ENCODE measurements around the gene ELL2. TPM values are rescaled to one million over a fixed set of nuclear protein-coding genes. Genes with fewer than 3 reads are reported as not detected.
A peak's percentile ranks its signal among the peaks of the same experiment; 100 is the strongest.

The ELL2 gene
- total and polyA plus RNA-seq, 2 of the 13 experiments (the other 11 are each of a cell fraction or from before 2014, with no cell fraction given) = 78.9 to 97.1 TPM

DNA sequence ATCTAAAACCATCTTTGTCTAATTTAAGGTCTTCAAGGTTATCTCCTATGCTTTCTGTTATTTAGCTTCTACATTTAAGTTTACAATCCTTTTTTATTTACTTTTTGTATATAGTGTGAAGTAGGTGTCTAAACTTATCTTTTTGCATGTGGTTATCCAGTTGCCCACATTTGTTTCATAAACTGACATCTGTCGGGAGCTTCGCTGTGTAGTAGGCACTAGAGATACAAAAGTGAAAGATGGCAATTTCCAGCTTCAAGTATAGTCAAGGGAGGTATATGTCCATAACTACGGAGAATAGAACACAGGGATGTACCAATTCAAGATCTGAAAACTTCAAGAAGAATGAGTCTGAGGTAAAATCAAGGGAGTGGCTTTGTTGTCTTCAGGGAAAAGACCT is 38.7 kb upstream of the ELL2 start:
- in situ Hi-C loops (cut with HindIII; ENCODE audit: extremely low pct_ligation_motif_present, low pct_unique_long_range_greater_than_20kb) = no loop called here
- POLR2A ChIA-PET = interaction anchor here (1.0 to 2.1 kb wide), 2 partner anchors 11 to 42 kb away, joined by 4 to 15 read pairs; no protein-coding TSS in a partner anchor
- intact Hi-C loops (cut with micrococcal nuclease; ENCODE audit: unreplicated experiment) = no loop called here
- no peak overlapping the region for H2AFZ ChIP-seq (ENCODE audit: low read length)
- DNase-seq (ENCODE audit: low spot score) = no peak
- H3K79me2 ChIP-seq (ENCODE audit: insufficient read depth, low read length) = no peaks in the 10 kb centered on the region
- no peaks in the 10 kb centered on the region for H3K27me3 ChIP-seq (ENCODE audit: control insufficient read depth in 1 of 2, insufficient read depth in 2 of 2, low read length in 2 of 2)
- no peaks in the 10 kb centered on the region for H4K20me1 ChIP-seq (ENCODE audit: insufficient read depth, low read length)
- ATAC-seq = no peak
- no peak for TF ChIP-seq DNMT3B (CRISPR knock-in tag; conservative IDR thresholded peaks at IDR 0.05)
- TF ChIP-seq, protein P1, sequence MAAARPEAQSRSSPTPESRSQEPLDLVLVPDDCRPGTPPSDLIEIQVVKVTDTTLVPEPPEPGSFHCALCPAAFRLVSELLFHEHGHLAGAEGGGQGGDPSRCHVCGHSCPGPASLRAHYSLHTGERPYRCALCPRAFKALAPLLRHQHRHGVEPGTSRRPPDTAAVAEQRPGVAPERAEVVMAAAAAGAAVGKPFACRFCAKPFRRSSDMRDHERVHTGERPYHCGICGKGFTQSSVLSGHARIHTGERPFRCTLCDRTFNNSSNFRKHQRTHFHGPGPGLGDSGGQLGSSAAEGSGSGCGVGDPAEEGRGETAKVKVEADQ (CRISPR knock-in tag; IDR thresholded peaks at IDR 0.05; ENCODE audit: borderline replicate concordance) = no peak
- 94% methylated on average over 3 of the region's 3 CpGs for WGBS (ENCODE audit: low lambda C conversion rate)
- H3K36me3 ChIP-seq (replicated peaks in 1 of 2; ENCODE audit: control insufficient read depth in 1 of 2, insufficient read depth in 2 of 2, low read length in 2 of 2) = no peaks in the 10 kb centered on the region
- CTCF ChIA-PET (ENCODE audit: low intra/inter-chr PET ratio, low total read pairs) = no interaction called here
- no peak overlapping the region for H3K4me3 ChIP-seq (replicated peaks in 1 of 3; ENCODE audit: insufficient read depth in 1 of 3, low read depth in 2 of 3, low read length in 3 of 3)
- no peak overlapping the region for H3K27ac ChIP-seq (ENCODE audit: extremely low read length, insufficient read depth, low read length)
- no peak for FAIRE-seq
- H3K9ac ChIP-seq (ENCODE audit: insufficient read depth, low read depth, low read length) = no peak overlapping the region
- H3K4me1 ChIP-seq (ENCODE audit: insufficient read depth, low read length) = peaks cover 70% of the 10 kb centered on the region
- no peaks in the 10 kb centered on the region for H3K9me3 ChIP-seq (ENCODE audit: low read length)
- no TSS peak for BruUV-seq (replicated peaks)
- no peak overlapping the region for H3K4me2 ChIP-seq (ENCODE audit: low read depth, low read length)

DNA sequence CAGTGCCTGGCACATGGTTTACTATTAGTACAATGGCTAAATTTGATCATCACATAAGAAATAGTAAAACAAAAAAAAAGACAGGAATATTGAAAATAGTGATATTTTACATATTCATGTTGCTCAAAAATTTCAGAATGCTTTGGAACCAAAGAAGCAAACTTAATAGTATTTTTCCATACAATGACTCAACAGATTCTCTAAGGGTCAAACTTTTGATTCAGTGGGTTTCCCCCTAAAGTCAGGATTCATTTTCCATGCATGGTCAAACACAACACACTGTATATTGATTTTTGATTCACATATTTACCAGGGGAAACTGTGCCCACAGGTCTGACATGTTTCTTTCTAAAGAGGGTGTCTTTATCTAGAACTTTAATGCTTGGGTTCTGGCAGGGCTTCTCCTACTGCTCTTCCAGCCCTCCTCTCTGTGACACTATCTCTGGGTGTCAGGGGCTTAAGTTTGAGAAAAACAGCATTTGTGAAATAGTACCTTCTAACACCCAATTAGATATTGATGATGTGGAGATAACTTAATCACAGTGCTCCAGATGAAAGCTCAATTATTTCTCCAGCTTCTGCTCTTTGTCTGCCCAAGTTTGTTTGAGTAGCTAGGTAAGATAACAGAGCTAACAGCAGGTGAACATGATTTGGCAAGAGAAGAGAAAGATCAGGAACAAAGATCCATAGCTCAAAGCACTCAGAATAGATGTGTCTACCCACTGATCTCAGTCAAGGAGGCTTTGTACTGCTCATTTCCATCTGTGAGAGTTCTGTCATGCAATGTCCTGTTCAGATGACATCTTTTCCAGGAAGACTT is 35.5 kb upstream of the ELL2 start:
- Histone ChIP-seq H3K9me3 (ENCODE audit: low read length) (no peaks in the 10 kb centered on the region), H3K4me1 (ENCODE audit: insufficient read depth, low read length) (peaks cover 84% of the 10 kb centered on the region), H3K27ac (ENCODE audit: extremely low read length, insufficient read depth, low read length) (peak overlapping the region; percentile 59), H3K4me3 (replicated peaks in 1 of 3; ENCODE audit: insufficient read depth in 1 of 3, low read depth in 2 of 3, low read length in 3 of 3) (no peak overlapping the region), H3K36me3 (replicated peaks in 1 of 2; ENCODE audit: control insufficient read depth in 1 of 2, insufficient read depth in 2 of 2, low read length in 2 of 2) (no peaks in the 10 kb centered on the region), H3K4me2 (ENCODE audit: low read depth, low read length) (0 out of 2 replicates have a peak overlapping the region, but pooled peaks have one; percentile 1), H3K27me3 (ENCODE audit: control insufficient read depth in 1 of 2, insufficient read depth in 2 of 2, low read length in 2 of 2) (no peaks in the 10 kb centered on the region), H4K20me1 (ENCODE audit: insufficient read depth, low read length) (no peaks in the 10 kb centered on the region), H3K79me2 (ENCODE audit: insufficient read depth, low read length) (no peaks in the 10 kb centered on the region), H3K9ac (ENCODE audit: insufficient read depth, low read depth, low read length) (no peak overlapping the region), H2AFZ (ENCODE audit: low read length) (no peak overlapping the region)
- ChIA-PET CTCF (ENCODE audit: low intra/inter-chr PET ratio, low total read pairs) (no interaction called here), POLR2A (interaction anchor here (0.6 to 1.3 kb wide), 5 partner anchors 8 to 122 kb away, joined by 3 to 6 read pairs (median 4); no protein-coding TSS in a partner anchor)
- peak; percentile 83 for FAIRE-seq
- peak; percentile 89 for ATAC-seq
- peak; percentile 86 for DNase-seq (ENCODE audit: low spot score)
- intact Hi-C loops (cut with micrococcal nuclease; ENCODE audit: unreplicated experiment) = loop anchor here (1.0 kb wide), 1 partner anchor 8 kb away; no protein-coding TSS in a partner anchor
- in situ Hi-C loops (cut with HindIII; ENCODE audit: extremely low pct_ligation_motif_present, low pct_unique_long_range_greater_than_20kb) = no loop called here
- BruUV-seq (replicated peaks) = TSS peak; percentile 68
- TF ChIP-seq CEBPG (CRISPR knock-in tag; IDR thresholded peaks at IDR 0.05) (peak; percentile 70), RARA (CRISPR knock-in tag; IDR thresholded peaks at IDR 0.05) (no peak), ELF3 (CRISPR knock-in tag; IDR thresholded peaks at IDR 0.05) (no peak), ZNF83 (CRISPR knock-in tag; IDR thresholded peaks at IDR 0.05; ENCODE audit: borderline replicate concordance) (no peak), MYNN (CRISPR knock-in tag; IDR thresholded peaks at IDR 0.05; ENCODE audit: low read depth) (no peak), NR2F1 (CRISPR knock-in tag; IDR thresholded peaks at IDR 0.05) (no peak), KDM5B (CRISPR knock-in tag; IDR thresholded peaks at IDR 0.05; ENCODE audit: borderline replicate concordance) (no peak), MEIS1 (CRISPR knock-in tag; IDR thresholded peaks at IDR 0.05; ENCODE audit: borderline replicate concordance) (no peak)
- TF ChIP-seq, protein P2, sequence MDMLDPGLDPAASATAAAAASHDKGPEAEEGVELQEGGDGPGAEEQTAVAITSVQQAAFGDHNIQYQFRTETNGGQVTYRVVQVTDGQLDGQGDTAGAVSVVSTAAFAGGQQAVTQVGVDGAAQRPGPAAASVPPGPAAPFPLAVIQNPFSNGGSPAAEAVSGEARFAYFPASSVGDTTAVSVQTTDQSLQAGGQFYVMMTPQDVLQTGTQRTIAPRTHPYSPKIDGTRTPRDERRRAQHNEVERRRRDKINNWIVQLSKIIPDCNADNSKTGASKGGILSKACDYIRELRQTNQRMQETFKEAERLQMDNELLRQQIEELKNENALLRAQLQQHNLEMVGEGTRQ (IDR thresholded peaks at IDR 0.05; ENCODE audit: low read depth, low read length) = no peak
- TF ChIP-seq, protein P2 (CRISPR knock-in tag; IDR thresholded peaks at IDR 0.05; ENCODE audit: borderline replicate concordance) = no peak

Measured in HepG2 (cell line).